Tibial artery (tissue), 4 donors: ENCODE results near the gene IQCH.

Experiments
- DNase-seq, 2 donors: peaks; one replicate each; pipeline ENCODE4 v3.0.0-alpha.2; 2019
- H3K27ac ChIP-seq, 2 donors: fragments of 200-600 bp; sonication (generic) in 1 of 2; 1 replicate in 1 of 2; 2 replicates in 1 of 2; pipeline ENCODE4 v1.5.1; 2018 to 2019; ENCODE audit warnings: mild to moderate bottlenecking in 1 of 2
- H3K27me3 ChIP-seq, 2 donors: fragments of 200-600 bp; sonication (generic) in 1 of 2; one replicate each; pipeline versions ENCODE4 v1.5.1 to v1.6.0; 2016 to 2019
- H3K36me3 ChIP-seq, 3 donors: fragments of 200-600 bp; sonication (generic) in 2 of 3; one replicate each; pipeline ENCODE4 v1.5.1; 2016 to 2019; ENCODE audit warnings: mild to moderate bottlenecking in 2 of 3
- H3K4me1 ChIP-seq, 4 donors: fragments of 200-600 bp; sonication (generic) in 2 of 4; 1 replicate in 3 of 4; 2 replicates in 1 of 4; pipeline ENCODE4 v1.5.1; 2016 to 2019
- H3K4me3 ChIP-seq, 2 donors: fragments of 200-600 bp; sonication (generic) in 1 of 2; 1 replicate in 1 of 2; 2 replicates in 1 of 2; pipeline ENCODE4 v1.5.1; 2018 to 2019; ENCODE audit warnings: mild to moderate bottlenecking in 2 of 2
- H3K9me3 ChIP-seq, 3 donors: fragments of 200-600 bp; sonication (generic) in 1 of 3; one replicate each; pipeline ENCODE4 v1.5.1; 2016 to 2019
- CTCF ChIP-seq, 2 experiments: fragments of 200-600 bp in 1 of 2; fragments of 450-650 bp in 1 of 2; IDR thresholded peaks; one replicate each; pipeline ENCODE4 v1.5.1; 2017 to 2019; ENCODE audit warnings: antibody characterized with exemption in 2 of 2, mild to moderate bottlenecking in 1 of 2, moderate library complexity in 1 of 2
- intact Hi-C: fragments of 100-400 bp; cut with DNase I; formaldehyde crosslinking; loops from one replicate; pipeline ENCODE4 v1.15.0; 2023; ENCODE audit warnings: low total_unique reads

The IQCH gene

GRCh38 chr15:67304778-67305177 lies 50.2 kb downstream of the IQCH start:
- H3K9me3 ChIP-seq: no peaks in the 10 kb centered on the region
- no peaks in the 10 kb centered on the region for H3K27me3 ChIP-seq
- intact Hi-C loops: loop anchor here (5.0 kb wide), 1 partner anchor 357 kb away; no protein-coding TSS in a partner anchor

GRCh38 chr15:67305506-67305905 lies 50.9 kb downstream of the IQCH start:
- no peak for DNase-seq
- intact Hi-C loops: no loop called here
- Histone ChIP-seq H3K36me3 (no peaks in the 10 kb centered on the region), H3K4me3 (no peak overlapping the region), H3K27ac (no peak overlapping the region), H3K27me3 (no peaks in the 10 kb centered on the region), H3K9me3 (no peaks in the 10 kb centered on the region), H3K4me1 (no peaks in the 10 kb centered on the region)
- no peak for TF ChIP-seq CTCF (IDR thresholded peaks at IDR 0.05)

More at GRCh38 chr15:67304778-67305177, 50.2 kb downstream of the IQCH start:
- H3K27ac ChIP-seq: no peak overlapping the region
- DNase-seq: no peak
- H3K4me3 ChIP-seq: no peak overlapping the region
- no peaks in the 10 kb centered on the region for H3K4me1 ChIP-seq
- no peak for TF ChIP-seq CTCF (IDR thresholded peaks at IDR 0.05)
- H3K36me3 ChIP-seq: no peaks in the 10 kb centered on the region

- no peak for DNase-seq
- no peak overlapping the region for H3K27ac ChIP-seq
- no peaks in the 10 kb centered on the region for H3K4me1 ChIP-seq
- H3K9me3 ChIP-seq: no peaks in the 10 kb centered on the region
- no peak overlapping the region for H3K4me3 ChIP-seq
- no peaks in the 10 kb centered on the region for H3K36me3 ChIP-seq
- TF ChIP-seq CTCF (IDR thresholded peaks at IDR 0.05): no peak
- intact Hi-C loops: no loop called here
- no peaks in the 10 kb centered on the region for H3K27me3 ChIP-seq
Observed at GRCh38 chr15:67307156-67307555, 52.6 kb downstream of the IQCH start.

GRCh38 chr15:67307889-67308597 lies 53.5 kb downstream of the IQCH start:
- intact Hi-C loops: no loop called here
- no peak overlapping the region for H3K4me3 ChIP-seq
- H3K4me1 ChIP-seq: no peaks in the 10 kb centered on the region
- no peak overlapping the region for H3K27ac ChIP-seq
- no peaks in the 10 kb centered on the region for H3K27me3 ChIP-seq
- no peak for TF ChIP-seq CTCF (IDR thresholded peaks at IDR 0.05)
- no peaks in the 10 kb centered on the region for H3K36me3 ChIP-seq
- H3K9me3 ChIP-seq: no peaks in the 10 kb centered on the region
- DNase-seq: no peak

- intact Hi-C loops: no loop called here
- no peak for DNase-seq
Observed at GRCh38 chr15:67311731-67312130, 57.1 kb downstream of the IQCH start.

More at GRCh38 chr15:67311731-67312130, 57.1 kb downstream of the IQCH start:
- H3K9me3 ChIP-seq: no peaks in the 10 kb centered on the region
- no peak overlapping the region for H3K4me3 ChIP-seq
- TF ChIP-seq CTCF (IDR thresholded peaks at IDR 0.05): no peak
- no peaks in the 10 kb centered on the region for H3K27me3 ChIP-seq
- H3K4me1 ChIP-seq: no peaks in the 10 kb centered on the region
- no peak overlapping the region for H3K27ac ChIP-seq
- no peaks in the 10 kb centered on the region for H3K36me3 ChIP-seq
